Neural crest cell (in vitro differentiated cells): ENCODE measurements around the gene MTRF1L. TPM values are rescaled to one million over a fixed set of nuclear protein-coding genes. Genes with fewer than 3 reads are reported as not detected.
A peak's percentile ranks its signal among the peaks of the same experiment; 100 is the strongest.

Experiments
- DNase-seq: peaks from one replicate; pipeline ENCODE4 v3.0.0; 2021; ENCODE audit warnings: low read depth, mixed read lengths, low spot score
- H3K27ac Mint-ChIP-seq: one replicate; pipeline ENCODE4 v1.8.0; 2021; ENCODE audit warnings: mild to moderate bottlenecking, mixed read lengths; ENCODE audit not compliant: unreplicated experiment
- H3K27me3 Mint-ChIP-seq: 2 replicates; pipeline ENCODE4 v1.8.0; 2021; ENCODE audit warnings: low read depth, mild to moderate bottlenecking, mixed read lengths
- H3K36me3 Mint-ChIP-seq: 2 replicates; pipeline ENCODE4 v1.8.0; 2021; ENCODE audit warnings: low read depth, mild to moderate bottlenecking, mixed read lengths
- H3K4me1 Mint-ChIP-seq: 2 replicates; pipeline ENCODE4 v1.8.0; 2021; ENCODE audit warnings: mixed read lengths
- H3K4me3 Mint-ChIP-seq: one replicate; pipeline ENCODE4 v1.8.0; 2021; ENCODE audit warnings: mild to moderate bottlenecking, mixed read lengths
- H3K9me3 Mint-ChIP-seq: 2 replicates; pipeline ENCODE4 v1.8.0; 2021; ENCODE audit warnings: mixed read lengths
- CTCF ChIP-seq: fragments of 200-600 bp; sonication (generic); conservative IDR thresholded peaks from 2 replicates; pipeline ENCODE4 v1.5.0; 2021; ENCODE audit warnings: antibody characterized with exemption, mild to moderate bottlenecking
- total RNA-seq: library from RNA; stranded (reverse); gene quantifications from 2 replicates; pipeline ENCODE4 v1.2.1, GENCODE V29; 2021

Gene MTRF1L
- total RNA-seq, 1 donor from 2014 or later: 23.2 TPM

- Mint-ChIP-seq H3K9me3 (no peaks in the 10 kb centered on the region), H3K27ac (no peak overlapping the region), H3K27me3 (no peaks in the 10 kb centered on the region), H3K36me3 (peaks cover 36% of the 10 kb centered on the region), H3K4me1 (peaks cover 55% of the 10 kb centered on the region), H3K4me3 (peak overlapping the region; percentile 80)
- DNase-seq: no peak
- no peak for TF ChIP-seq CTCF
Observed at GRCh38 chr6:152978058-152978457, 24.5 kb downstream of the MTRF1L start.

- peak overlapping the region; percentile 80 for H3K4me3 Mint-ChIP-seq
- no peak for DNase-seq
Observed at GRCh38 chr6:152977556-152977955, 25.0 kb downstream of the MTRF1L start.

GRCh38 chr6:152976749-152977148 is 25.8 kb downstream of the MTRF1L start:
- no peak for DNase-seq
- Mint-ChIP-seq H3K36me3 (peaks cover 41% of the 10 kb centered on the region), H3K27me3 (no peaks in the 10 kb centered on the region), H3K4me3 (peak overlapping the region; percentile 59), H3K27ac (no peak overlapping the region), H3K4me1 (peaks cover 55% of the 10 kb centered on the region), H3K9me3 (no peaks in the 10 kb centered on the region)
- TF ChIP-seq CTCF: no peak

More at GRCh38 chr6:152977556-152977955, 25.0 kb downstream of the MTRF1L start:
- H3K9me3 Mint-ChIP-seq: no peaks in the 10 kb centered on the region
- TF ChIP-seq CTCF: no peak
- peaks cover 40% of the 10 kb centered on the region for H3K36me3 Mint-ChIP-seq
- no peaks in the 10 kb centered on the region for H3K27me3 Mint-ChIP-seq
- H3K27ac Mint-ChIP-seq: no peak overlapping the region
- peaks cover 55% of the 10 kb centered on the region for H3K4me1 Mint-ChIP-seq

- Mint-ChIP-seq H3K9me3 (peaks cover 3% of the 10 kb centered on the region), H3K4me1 (peaks cover 45% of the 10 kb centered on the region), H3K27ac (no peak overlapping the region), H3K4me3 (peak overlapping the region; percentile 38), H3K36me3 (peaks cover 47% of the 10 kb centered on the region), H3K27me3 (no peaks in the 10 kb centered on the region)
- DNase-seq: no peak
- no peak for TF ChIP-seq CTCF
Observed at GRCh38 chr6:152975204-152975915, 27.1 kb downstream of the MTRF1L start.

GRCh38 chr6:152973916-152974315 is 28.6 kb downstream of the MTRF1L start:
- TF ChIP-seq CTCF: no peak
- no peaks in the 10 kb centered on the region for H3K27me3 Mint-ChIP-seq
- no peak overlapping the region for H3K4me3 Mint-ChIP-seq
- H3K27ac Mint-ChIP-seq: no peak overlapping the region
- H3K9me3 Mint-ChIP-seq: peaks cover 12% of the 10 kb centered on the region
- no peak for DNase-seq
- peaks cover 33% of the 10 kb centered on the region for H3K4me1 Mint-ChIP-seq
- H3K36me3 Mint-ChIP-seq: peaks cover 58% of the 10 kb centered on the region
